Activated T-cell treated with anti-CD3 and anti-CD28 coated beads, Interleukin-2, amount 50 U/mL, for 24 hours (primary cell): Measurements from ENCODE around the gene KCNQ1.

Source experiments
- DNase-seq: peaks from one replicate; pipeline ENCODE4 v3.0.0-alpha.2; 2020
- H3K27ac Mint-ChIP-seq: 2 replicates; pipeline ENCODE4 v1.8.0; 2020; ENCODE audit warnings: mild to moderate bottlenecking, mixed read lengths
- H3K27me3 Mint-ChIP-seq: 2 replicates; pipeline ENCODE4 v1.8.0; 2020; ENCODE audit warnings: mixed read lengths
- H3K36me3 Mint-ChIP-seq: 2 replicates; pipeline ENCODE4 v1.8.0; 2020; ENCODE audit warnings: low read depth, mixed read lengths
- H3K4me1 Mint-ChIP-seq: 2 replicates; pipeline ENCODE4 v1.8.0; 2020; ENCODE audit warnings: low read depth, mixed read lengths
- H3K4me3 Mint-ChIP-seq: 2 replicates; pipeline ENCODE4 v1.8.0; 2020; ENCODE audit warnings: mild to moderate bottlenecking, moderate library complexity, mixed read lengths
- H3K9me3 Mint-ChIP-seq: 2 replicates; pipeline ENCODE4 v1.8.0; 2020; ENCODE audit warnings: mixed read lengths

KCNQ1 gene

GRCh38 chr11:2841411-2842190, 396.8 kb downstream of the KCNQ1 start:
- no peaks in the 10 kb centered on the region for H3K27me3 Mint-ChIP-seq
- no peak overlapping the region for H3K27ac Mint-ChIP-seq
- H3K4me3 Mint-ChIP-seq = no peak overlapping the region
- H3K9me3 Mint-ChIP-seq = no peaks in the 10 kb centered on the region
- peaks cover 3% of the 10 kb centered on the region for H3K4me1 Mint-ChIP-seq
- no peak for DNase-seq
- no peaks in the 10 kb centered on the region for H3K36me3 Mint-ChIP-seq

GRCh38 chr11:2842876-2843275, 398.1 kb downstream of the KCNQ1 start:
- Mint-ChIP-seq H3K27ac (no peak overlapping the region), H3K4me3 (no peak overlapping the region), H3K27me3 (no peaks in the 10 kb centered on the region), H3K9me3 (no peaks in the 10 kb centered on the region), H3K36me3 (no peaks in the 10 kb centered on the region), H3K4me1 (peaks cover 3% of the 10 kb centered on the region)
- DNase-seq = no peak

GRCh38 chr11:2843551-2843950, 398.7 kb downstream of the KCNQ1 start:
- DNase-seq = no peak
- peaks cover 3% of the 10 kb centered on the region for H3K4me1 Mint-ChIP-seq
- no peaks in the 10 kb centered on the region for H3K36me3 Mint-ChIP-seq
- H3K27me3 Mint-ChIP-seq = no peaks in the 10 kb centered on the region
- no peaks in the 10 kb centered on the region for H3K9me3 Mint-ChIP-seq
- no peak overlapping the region for H3K27ac Mint-ChIP-seq
- no peak overlapping the region for H3K4me3 Mint-ChIP-seq

- Mint-ChIP-seq H3K27ac (no peak overlapping the region), H3K9me3 (no peaks in the 10 kb centered on the region), H3K27me3 (no peaks in the 10 kb centered on the region), H3K4me3 (no peak overlapping the region), H3K36me3 (no peaks in the 10 kb centered on the region), H3K4me1 (peaks cover 3% of the 10 kb centered on the region)
- DNase-seq = no peak
Measured at GRCh38 chr11:2844116-2844842, 399.5 kb downstream of the KCNQ1 start.

GRCh38 chr11:2844996-2845395, 400.2 kb downstream of the KCNQ1 start:
- H3K9me3 Mint-ChIP-seq = no peaks in the 10 kb centered on the region
- no peaks in the 10 kb centered on the region for H3K36me3 Mint-ChIP-seq
- DNase-seq = no peak
- no peaks in the 10 kb centered on the region for H3K27me3 Mint-ChIP-seq
- no peak overlapping the region for H3K4me3 Mint-ChIP-seq
- peaks cover 3% of the 10 kb centered on the region for H3K4me1 Mint-ChIP-seq
- no peak overlapping the region for H3K27ac Mint-ChIP-seq

- H3K36me3 Mint-ChIP-seq = no peaks in the 10 kb centered on the region
- no peak for DNase-seq
Measured at GRCh38 chr11:2846056-2846455, 401.2 kb downstream of the KCNQ1 start.

GRCh38 chr11:2846470-2846869, 401.7 kb downstream of the KCNQ1 start:
- Mint-ChIP-seq H3K4me1 (peaks cover 3% of the 10 kb centered on the region), H3K9me3 (no peaks in the 10 kb centered on the region), H3K36me3 (no peaks in the 10 kb centered on the region), H3K4me3 (no peak overlapping the region), H3K27ac (no peak overlapping the region), H3K27me3 (no peaks in the 10 kb centered on the region)
- DNase-seq = no peak

More at GRCh38 chr11:2846056-2846455, 401.2 kb downstream of the KCNQ1 start:
- no peak overlapping the region for H3K4me3 Mint-ChIP-seq
- no peaks in the 10 kb centered on the region for H3K27me3 Mint-ChIP-seq
- peaks cover 3% of the 10 kb centered on the region for H3K4me1 Mint-ChIP-seq
- H3K27ac Mint-ChIP-seq = no peak overlapping the region
- H3K9me3 Mint-ChIP-seq = no peaks in the 10 kb centered on the region

GRCh38 chr11:2847561-2847960, 402.8 kb downstream of the KCNQ1 start:
- H3K27ac Mint-ChIP-seq = no peak overlapping the region
- H3K27me3 Mint-ChIP-seq = no peaks in the 10 kb centered on the region
- no peaks in the 10 kb centered on the region for H3K9me3 Mint-ChIP-seq
- DNase-seq = no peak
- peaks cover 3% of the 10 kb centered on the region for H3K4me1 Mint-ChIP-seq
- H3K4me3 Mint-ChIP-seq = no peak overlapping the region
- no peaks in the 10 kb centered on the region for H3K36me3 Mint-ChIP-seq

GRCh38 chr11:2848497-2848896, 403.7 kb downstream of the KCNQ1 start:
- no peaks in the 10 kb centered on the region for H3K36me3 Mint-ChIP-seq
- DNase-seq = no peak
- H3K4me3 Mint-ChIP-seq = no peak overlapping the region
- H3K9me3 Mint-ChIP-seq = no peaks in the 10 kb centered on the region
- peaks cover 3% of the 10 kb centered on the region for H3K4me1 Mint-ChIP-seq
- H3K27me3 Mint-ChIP-seq = no peaks in the 10 kb centered on the region
- no peak overlapping the region for H3K27ac Mint-ChIP-seq

- no peak overlapping the region for H3K27ac Mint-ChIP-seq
- DNase-seq = no peak
- H3K36me3 Mint-ChIP-seq = no peaks in the 10 kb centered on the region
- no peak overlapping the region for H3K4me3 Mint-ChIP-seq
- no peaks in the 10 kb centered on the region for H3K4me1 Mint-ChIP-seq
- no peaks in the 10 kb centered on the region for H3K27me3 Mint-ChIP-seq
- no peaks in the 10 kb centered on the region for H3K9me3 Mint-ChIP-seq
Measured at GRCh38 chr11:2849994-2850770, 405.4 kb downstream of the KCNQ1 start.

GRCh38 chr11:2853401-2853800, 408.6 kb downstream of the KCNQ1 start:
- no peaks in the 10 kb centered on the region for H3K4me1 Mint-ChIP-seq
- no peak for DNase-seq
- no peak overlapping the region for H3K4me3 Mint-ChIP-seq
- H3K36me3 Mint-ChIP-seq = no peaks in the 10 kb centered on the region
- H3K9me3 Mint-ChIP-seq = no peaks in the 10 kb centered on the region
- H3K27me3 Mint-ChIP-seq = no peaks in the 10 kb centered on the region
- H3K27ac Mint-ChIP-seq = no peak overlapping the region

GRCh38 chr11:2853997-2854560, 409.3 kb downstream of the KCNQ1 start:
- Mint-ChIP-seq H3K9me3 (no peaks in the 10 kb centered on the region), H3K27me3 (no peaks in the 10 kb centered on the region), H3K36me3 (no peaks in the 10 kb centered on the region), H3K27ac (no peak overlapping the region), H3K4me1 (no peaks in the 10 kb centered on the region), H3K4me3 (no peak overlapping the region)
- DNase-seq = no peak

- Mint-ChIP-seq H3K36me3 (no peaks in the 10 kb centered on the region), H3K27me3 (peaks cover 4% of the 10 kb centered on the region), H3K4me3 (no peak overlapping the region), H3K9me3 (no peaks in the 10 kb centered on the region), H3K4me1 (no peaks in the 10 kb centered on the region), H3K27ac (no peak overlapping the region)
- DNase-seq = no peak
Measured at GRCh38 chr11:2855162-2855561, 410.4 kb downstream of the KCNQ1 start.

- DNase-seq = no peak
- no peaks in the 10 kb centered on the region for H3K9me3 Mint-ChIP-seq
- H3K4me3 Mint-ChIP-seq = no peak overlapping the region
- H3K4me1 Mint-ChIP-seq = peaks cover 3% of the 10 kb centered on the region
- H3K27ac Mint-ChIP-seq = no peak overlapping the region
- H3K27me3 Mint-ChIP-seq = peaks cover 21% of the 10 kb centered on the region
- no peaks in the 10 kb centered on the region for H3K36me3 Mint-ChIP-seq
Measured at GRCh38 chr11:2857276-2857675, 412.5 kb downstream of the KCNQ1 start.
